HG03575 (cell line): ENCODE measurements around the gene CYFIP2.

ENCODE experiments used
- ATAC-seq: cut with Tn5 transposase; IDR thresholded peaks from one replicate; pipeline ENCODE4 v1.9.1; 2021; ENCODE audit not compliant: unreplicated experiment, insufficient number of reproducible peaks, low FRiP score; ENCODE audit errors: extremely low read depth

Gene CYFIP2

GRCh38 chr5:157345067-157345466 lies 79.1 kb downstream of the CYFIP2 start:
- no peak for ATAC-seq

GRCh38 chr5:157345485-157345884 lies 79.6 kb downstream of the CYFIP2 start:
- ATAC-seq: no peak

GRCh38 chr5:157347301-157348048 lies 81.6 kb downstream of the CYFIP2 start:
- no peak for ATAC-seq

- ATAC-seq: no peak
These were observed 82.1 kb downstream of the CYFIP2 start for GRCh38 chr5:157348049-157348400.

- ATAC-seq: no peak
These were observed 85.2 kb downstream of the CYFIP2 start for GRCh38 chr5:157350939-157351801.

GRCh38 chr5:157351802-157352092 lies 85.8 kb downstream of the CYFIP2 start:
- ATAC-seq: no peak

- ATAC-seq: no peak
These were observed 86.9 kb downstream of the CYFIP2 start for GRCh38 chr5:157352756-157353340.

GRCh38 chr5:157354800-157355199 lies 88.9 kb downstream of the CYFIP2 start:
- no peak for ATAC-seq

GRCh38 chr5:157356576-157356975 lies 90.7 kb downstream of the CYFIP2 start:
- no peak for ATAC-seq

- ATAC-seq: no peak
These were observed 91.9 kb downstream of the CYFIP2 start for GRCh38 chr5:157357823-157358222.

GRCh38 chr5:157358871-157359270 lies 92.9 kb downstream of the CYFIP2 start:
- no peak for ATAC-seq

GRCh38 chr5:157359356-157360055 lies 93.6 kb downstream of the CYFIP2 start:
- no peak for ATAC-seq

GRCh38 chr5:157362012-157362411 lies 96.1 kb downstream of the CYFIP2 start:
- no peak for ATAC-seq

GRCh38 chr5:157362502-157362901 lies 96.6 kb downstream of the CYFIP2 start:
- no peak for ATAC-seq

- no peak for ATAC-seq
These were observed 97.1 kb downstream of the CYFIP2 start for GRCh38 chr5:157362982-157363381.

- no peak for ATAC-seq
These were observed 99.8 kb downstream of the CYFIP2 start for GRCh38 chr5:157365732-157366131.

GRCh38 chr5:157366741-157367674 lies 101.1 kb downstream of the CYFIP2 start:
- no peak for ATAC-seq

GRCh38 chr5:157369507-157369906 lies 103.6 kb downstream of the CYFIP2 start:
- no peak for ATAC-seq

GRCh38 chr5:157370967-157371366 lies 105.0 kb downstream of the CYFIP2 start:
- ATAC-seq: no peak
